Measurements from ENCODE around the gene CDS1. TPM values are rescaled to one million over a fixed set of nuclear protein-coding genes. Genes with fewer than 3 reads are reported as not detected.
"Not testable (repeated sequence)": the region's sequence is repeated elsewhere in the genome, so short reads cannot be mapped to it uniquely, and the experiment has no call there.

CDS1 gene
- total and polyA plus RNA-seq, 2 experiments from 2014 or later, result 10.0 to 22.6 TPM

GRCh38 chr4:84660606-84661005, 77.7 kb downstream of the CDS1 start (continued):
- TF ChIP-seq NANOG (IDR thresholded peaks at IDR 0.05; ENCODE audit: borderline replicate concordance) (no peak), POLR2AphosphoS5 (IDR thresholded peaks at IDR 0.05; ENCODE audit: low read depth) (no peak), ZNF331 (CRISPR knock-in tag; IDR thresholded peaks at IDR 0.05; ENCODE audit: low read depth) (no peak), EZH2 (IDR thresholded peaks at IDR 0.05; ENCODE audit: low read depth, unreplicated experiment) (no peak)

GRCh38 chr4:84661191-84661939, 78.4 kb downstream of the CDS1 start:
- Histone ChIP-seq H3F3A (replicated peaks; ENCODE audit: low read depth) (no peaks in the 10 kb centered on the region), H4K20me1 (replicated peaks; ENCODE audit: insufficient read depth) (no peaks in the 10 kb centered on the region), H3K4me1 (ENCODE audit: insufficient read depth) (peaks cover 16% of the 10 kb centered on the region), H2AFZ (no peak overlapping the region), H3K4me2 (no peak overlapping the region), H3K4me3 (no peak overlapping the region), H3K27me3 (ENCODE audit: insufficient read depth) (no peaks in the 10 kb centered on the region), H3K27ac (ENCODE audit: low read depth) (no peak overlapping the region), H3K9me2 (ENCODE audit: insufficient read depth) (peaks cover 8% of the 10 kb centered on the region; the same call in 1 of the 2 replicates), H3K79me2 (replicated peaks; ENCODE audit: insufficient read depth) (no peaks in the 10 kb centered on the region), H3K36me3 (ENCODE audit: insufficient read depth) (peaks cover 10% of the 10 kb centered on the region; the same call in 1 of the 2 replicates)
- H3K27me3 Mint-ChIP-seq (ENCODE audit: insufficient read depth, low read depth, poor library complexity), result peaks cover 7% of the 10 kb centered on the region
- peaks cover 15% of the 10 kb centered on the region for H3K4me1 Mint-ChIP-seq
- TF ChIP-seq ZNF331 (CRISPR knock-in tag; IDR thresholded peaks at IDR 0.05; ENCODE audit: low read depth) (no peak), EZH2 (IDR thresholded peaks at IDR 0.05; ENCODE audit: low read depth, unreplicated experiment) (no peak)
- no peak overlapping the region for H3K27ac Mint-ChIP-seq
- DNase-seq (ENCODE audit: low spot score) (no peak), ATAC-seq (no peak)
- peaks cover 58% of the 10 kb centered on the region for H3K36me3 Mint-ChIP-seq (ENCODE audit: low read depth)
- peaks cover 48% of the 10 kb centered on the region for H3K9me3 Mint-ChIP-seq
- H3K4me3 Mint-ChIP-seq, result no peak overlapping the region

GRCh38 chr4:84664767-84665166, 81.8 kb downstream of the CDS1 start:
- not testable (repeated sequence) for H4K20me1 ChIP-seq (replicated peaks; ENCODE audit: insufficient read depth); H3K27me3 ChIP-seq (ENCODE audit: insufficient read depth); H3K4me3 Mint-ChIP-seq; H3K27me3 Mint-ChIP-seq (ENCODE audit: insufficient read depth, low read depth, poor library complexity); H3K4me3 ChIP-seq; H3K27ac Mint-ChIP-seq; H3F3A ChIP-seq (replicated peaks; ENCODE audit: low read depth); DNase-seq (ENCODE audit: low spot score); H3K4me2 ChIP-seq; ATAC-seq; H3K79me2 ChIP-seq (replicated peaks; ENCODE audit: insufficient read depth); H3K9me2 ChIP-seq (ENCODE audit: insufficient read depth); H3K27ac ChIP-seq (ENCODE audit: low read depth); H2AFZ ChIP-seq
- peaks cover 17% of the 10 kb centered on the region for H3K4me1 Mint-ChIP-seq
- H3K36me3 Mint-ChIP-seq (ENCODE audit: low read depth), result peaks cover 36% of the 10 kb centered on the region
- Histone ChIP-seq H3K36me3 (ENCODE audit: insufficient read depth) (peaks cover 10% of the 10 kb centered on the region; the same call in 1 of the 2 replicates), H3K4me1 (ENCODE audit: insufficient read depth) (peaks cover 16% of the 10 kb centered on the region)
- peaks cover 20% of the 10 kb centered on the region; the same call in 2 of the 3 replicates for H3K9me3 Mint-ChIP-seq

DNA sequence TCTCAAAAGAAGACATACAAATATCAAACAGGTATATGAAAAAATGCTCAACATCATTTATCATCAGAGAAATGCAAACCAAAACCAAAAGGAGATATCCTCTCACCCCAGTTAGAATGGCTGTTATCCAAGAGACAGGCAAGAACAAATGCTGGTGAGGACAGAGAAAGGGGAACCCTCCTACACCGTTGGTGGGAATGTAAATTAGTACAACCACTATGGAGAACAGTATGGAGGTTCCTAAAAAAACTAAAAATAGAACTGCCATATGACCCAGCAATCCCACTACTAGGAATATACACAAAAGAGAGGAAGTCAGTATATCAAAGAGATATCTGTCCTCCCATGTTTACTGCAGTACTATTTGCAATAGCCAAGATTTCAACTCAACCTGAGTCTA, 83.5 kb downstream of the CDS1 start:
- Mint-ChIP-seq H3K4me1 (peaks cover 2% of the 10 kb centered on the region; the same call in 1 of the 3 replicates), H3K27ac (no peak overlapping the region), H3K36me3 (ENCODE audit: low read depth) (peaks cover 34% of the 10 kb centered on the region), H3K4me3 (no peak overlapping the region), H3K27me3 (ENCODE audit: insufficient read depth, low read depth, poor library complexity) (peaks cover 2% of the 10 kb centered on the region), H3K9me3 (peaks cover 17% of the 10 kb centered on the region; the same call in 2 of the 3 replicates)
- no peak overlapping the region for H3K4me2 ChIP-seq
- H3K4me1 ChIP-seq (ENCODE audit: insufficient read depth), result peaks cover 2% of the 10 kb centered on the region
- DNase-seq (ENCODE audit: low spot score) (no peak), ATAC-seq (no peak)
- H3F3A ChIP-seq (replicated peaks; ENCODE audit: low read depth), result no peaks in the 10 kb centered on the region
- H3K4me3 ChIP-seq, result no peak overlapping the region
- H3K27me3 ChIP-seq (ENCODE audit: insufficient read depth), result no peaks in the 10 kb centered on the region
- H3K79me2 ChIP-seq (replicated peaks; ENCODE audit: insufficient read depth), result no peaks in the 10 kb centered on the region
- peaks cover 10% of the 10 kb centered on the region for H3K36me3 ChIP-seq (ENCODE audit: insufficient read depth)
- no peak overlapping the region for H2AFZ ChIP-seq
- no peaks in the 10 kb centered on the region for H4K20me1 ChIP-seq (replicated peaks; ENCODE audit: insufficient read depth)
- no peaks in the 10 kb centered on the region; the same call in 1 of the 2 replicates for H3K9me2 ChIP-seq (ENCODE audit: insufficient read depth)
- H3K27ac ChIP-seq (ENCODE audit: low read depth), result no peak overlapping the region
- TF ChIP-seq JUNB (IDR thresholded peaks at IDR 0.05; ENCODE audit: unreplicated experiment), result no peak
- no peak for TF ChIP-seq EZH2 (IDR thresholded peaks at IDR 0.05; ENCODE audit: low read depth, unreplicated experiment)
- TF ChIP-seq CREB1 (CRISPR knock-in tag; IDR thresholded peaks at IDR 0.05; ENCODE audit: low read depth), result no peak
- TF ChIP-seq POLR2AphosphoS5 (IDR thresholded peaks at IDR 0.05; ENCODE audit: low read depth), result no peak
- TF ChIP-seq EZH2phosphoT487 (IDR thresholded peaks at IDR 0.05; ENCODE audit: unreplicated experiment), result no peak
- no peak for TF ChIP-seq STAT1 (IDR thresholded peaks at IDR 0.05; ENCODE audit: unreplicated experiment)
